Measurements from ENCODE around the gene SYNGR3. TPM values are rescaled to one million over a fixed set of nuclear protein-coding genes. Genes with fewer than 3 reads are reported as not detected.

Gene SYNGR3
- total and polyA plus RNA-seq, 2 of the 13 experiments (the other 11 are each of a cell fraction or from before 2014, with no cell fraction given), result 0.97 to 5.7 TPM

GRCh38 chr16:2035431-2036199 is 45.8 kb downstream of the SYNGR3 start (continued):
- TF ChIP-seq, protein P1, sequence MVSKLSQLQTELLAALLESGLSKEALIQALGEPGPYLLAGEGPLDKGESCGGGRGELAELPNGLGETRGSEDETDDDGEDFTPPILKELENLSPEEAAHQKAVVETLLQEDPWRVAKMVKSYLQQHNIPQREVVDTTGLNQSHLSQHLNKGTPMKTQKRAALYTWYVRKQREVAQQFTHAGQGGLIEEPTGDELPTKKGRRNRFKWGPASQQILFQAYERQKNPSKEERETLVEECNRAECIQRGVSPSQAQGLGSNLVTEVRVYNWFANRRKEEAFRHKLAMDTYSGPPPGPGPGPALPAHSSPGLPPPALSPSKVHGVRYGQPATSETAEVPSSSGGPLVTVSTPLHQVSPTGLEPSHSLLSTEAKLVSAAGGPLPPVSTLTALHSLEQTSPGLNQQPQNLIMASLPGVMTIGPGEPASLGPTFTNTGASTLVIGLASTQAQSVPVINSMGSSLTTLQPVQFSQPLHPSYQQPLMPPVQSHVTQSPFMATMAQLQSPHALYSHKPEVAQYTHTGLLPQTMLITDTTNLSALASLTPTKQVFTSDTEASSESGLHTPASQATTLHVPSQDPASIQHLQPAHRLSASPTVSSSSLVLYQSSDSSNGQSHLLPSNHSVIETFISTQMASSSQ (IDR thresholded peaks at IDR 0.05; ENCODE audit: low read depth), result no peak
- TF ChIP-seq, protein P1 (CRISPR knock-in tag; IDR thresholded peaks at IDR 0.05; ENCODE audit: borderline replicate concordance), result peak; percentile 73
- TF ChIP-seq TAF1 (CRISPR knock-in tag; IDR thresholded peaks at IDR 0.05), result peak; percentile 86
- no peak for TF ChIP-seq SSRP1 (CRISPR knock-in tag; IDR thresholded peaks at IDR 0.05)
- no peak for TF ChIP-seq ZFP82 (CRISPR knock-in tag; IDR thresholded peaks at IDR 0.05; ENCODE audit: borderline replicate concordance)
- TF ChIP-seq ZNF331 (CRISPR knock-in tag; IDR thresholded peaks at IDR 0.05), result peak; percentile 88
- TF ChIP-seq MYNN (CRISPR knock-in tag; IDR thresholded peaks at IDR 0.05; ENCODE audit: low read depth), result peak; percentile 78; the same call in 1 of the 2 replicates
- peak; percentile 72; the same call in 1 of the 2 replicates for TF ChIP-seq YEATS4 (CRISPR knock-in tag; IDR thresholded peaks at IDR 0.05; ENCODE audit: borderline replicate concordance)
- no peak for TF ChIP-seq SP1 (IDR thresholded peaks at IDR 0.05)
- TF ChIP-seq SP1 (CRISPR knock-in tag; IDR thresholded peaks at IDR 0.05), result peak; percentile 18; the same call in 1 of the 2 replicates
- TF ChIP-seq, protein P2, sequence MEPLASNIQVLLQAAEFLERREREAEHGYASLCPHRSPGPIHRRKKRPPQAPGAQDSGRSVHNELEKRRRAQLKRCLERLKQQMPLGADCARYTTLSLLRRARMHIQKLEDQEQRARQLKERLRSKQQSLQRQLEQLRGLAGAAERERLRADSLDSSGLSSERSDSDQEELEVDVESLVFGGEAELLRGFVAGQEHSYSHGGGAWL (CRISPR knock-in tag; IDR thresholded peaks at IDR 0.05), result peak; percentile 79
- TF ChIP-seq POLR2G (IDR thresholded peaks at IDR 0.05; ENCODE audit: low read depth, low read length), result peak; percentile 90
- peak; percentile 83 for TF ChIP-seq TBX2 (CRISPR knock-in tag; IDR thresholded peaks at IDR 0.05; ENCODE audit: borderline replicate concordance)
- TF ChIP-seq ZSCAN20 (CRISPR knock-in tag; IDR thresholded peaks at IDR 0.05; ENCODE audit: borderline replicate concordance), result no peak
- no peak for TF ChIP-seq ZFP36L1 (CRISPR knock-in tag; IDR thresholded peaks at IDR 0.05)
- no peak for TF ChIP-seq ZNF577 (CRISPR knock-in tag; IDR thresholded peaks at IDR 0.05; ENCODE audit: borderline replicate concordance, low read depth)
- TF ChIP-seq SRY (CRISPR knock-in tag; IDR thresholded peaks at IDR 0.05), result peak; percentile 32; the same call in 1 of the 2 replicates
- TF ChIP-seq ZSCAN21 (CRISPR knock-in tag; IDR thresholded peaks at IDR 0.05; ENCODE audit: borderline replicate concordance), result peak; percentile 86; the same call in 1 of the 2 replicates
- TF ChIP-seq HNF4A (CRISPR knock-in tag; IDR thresholded peaks at IDR 0.05), result peak; percentile 66
- TF ChIP-seq ZNF746 (CRISPR knock-in tag; IDR thresholded peaks at IDR 0.05), result peak; percentile 85
- TF ChIP-seq, protein P3, sequence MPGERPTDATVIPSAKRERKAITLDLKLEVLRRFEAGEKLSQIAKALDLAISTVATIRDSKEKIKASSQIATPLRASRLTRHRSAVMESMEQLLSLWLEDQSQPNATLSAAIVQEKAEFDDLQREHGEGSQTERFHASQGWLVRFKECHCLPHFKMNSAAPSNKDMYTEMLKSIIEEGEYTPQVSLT (CRISPR knock-in tag; IDR thresholded peaks at IDR 0.05; ENCODE audit: borderline replicate concordance, low read depth), result no peak
- TF ChIP-seq ZNF792 (CRISPR knock-in tag; IDR thresholded peaks at IDR 0.05), result peak; percentile 85
- no peak for TF ChIP-seq ZNF138 (CRISPR knock-in tag; IDR thresholded peaks at IDR 0.05; ENCODE audit: low read depth)
- TF ChIP-seq HNRNPL (IDR thresholded peaks at IDR 0.05; ENCODE audit: low read depth, low read length), result peak; percentile 100

All from HepG2 (cell line).